Rectal smooth muscle tissue (tissue), 1 donor: ENCODE data around the gene NEURL4.

ENCODE experiments used
- H3K27ac ChIP-seq: one replicate; pipeline ENCODE4 v1.7.0; 2013; ENCODE audit warnings: low read depth, low read length, inconsistent platforms
- H3K27me3 ChIP-seq: one replicate; pipeline ENCODE4 v1.7.0; 2013; ENCODE audit warnings: low read length; ENCODE audit not compliant: control insufficient read depth, insufficient read depth
- H3K36me3 ChIP-seq: one replicate; pipeline ENCODE4 v1.7.0; 2013; ENCODE audit warnings: low read length; ENCODE audit not compliant: control insufficient read depth, insufficient read depth
- H3K4me1 ChIP-seq: one replicate; pipeline ENCODE4 v1.7.0; 2013; ENCODE audit warnings: low read length; ENCODE audit not compliant: control insufficient read depth, insufficient read depth
- H3K4me3 ChIP-seq: one replicate; pipeline ENCODE4 v1.7.0; 2013; ENCODE audit warnings: low read length
- H3K9ac ChIP-seq: one replicate; pipeline ENCODE4 v1.7.0; 2013; ENCODE audit warnings: low read length

NEURL4 gene

GRCh38 chr17:7355573-7355972 lies 26.4 kb upstream of the NEURL4 start:
- Histone ChIP-seq H3K27me3 (no peaks in the 10 kb centered on the region), H3K27ac (peak overlapping the region; percentile 15), H3K9ac (no peak overlapping the region), H3K36me3 (no peaks in the 10 kb centered on the region), H3K4me3 (no peak overlapping the region), H3K4me1 (peaks cover 4% of the 10 kb centered on the region)

GRCh38 chr17:7355053-7355452 lies 25.9 kb upstream of the NEURL4 start, which contains the start of gene TMEM95:
Gene TMEM95 (plus strand): TSS chr17:7355156. CDS start chr17:7355205, 49 bp downstream.
- H3K4me3 ChIP-seq: peak within 1 kb of the TSS; percentile 36
- H3K27ac ChIP-seq: peak within 1 kb of the TSS; percentile 19
- H3K27me3 ChIP-seq: no peaks in the 10 kb centered on the region
- H3K9ac ChIP-seq: no peak within 1 kb of the TSS
- no peaks in the 10 kb centered on the region for H3K36me3 ChIP-seq
- H3K4me1 ChIP-seq: peaks cover 4% of the 10 kb centered on the region

DNA sequence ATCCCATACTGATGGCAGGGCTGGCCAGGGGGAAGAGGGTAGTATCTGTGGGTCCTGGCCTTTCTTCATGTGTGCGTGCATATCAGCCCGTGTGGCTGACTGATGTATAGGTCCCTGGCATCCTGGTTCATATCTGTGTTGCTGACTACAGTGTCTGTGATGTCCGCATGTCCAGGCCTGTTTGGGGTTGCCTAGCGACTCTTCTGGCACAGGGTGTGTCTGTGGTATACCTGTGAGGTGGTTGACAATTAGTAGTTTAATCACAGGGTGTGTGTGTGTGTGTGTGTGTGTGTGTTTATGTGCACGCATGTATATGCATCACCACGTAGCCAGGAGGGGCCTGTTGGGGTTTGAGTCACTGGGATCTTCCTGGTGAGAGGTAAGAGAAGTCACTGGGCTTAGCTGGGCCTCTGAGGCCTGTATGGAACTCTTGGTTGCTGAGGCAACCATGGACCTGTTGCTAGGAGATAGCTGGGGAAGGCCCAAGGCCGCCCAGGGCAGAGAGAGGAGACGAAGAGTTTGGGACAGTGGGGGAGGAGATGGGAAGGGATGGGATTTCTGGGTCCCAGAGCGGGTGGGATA lies 25.2 kb upstream of the NEURL4 start:
- H3K4me3 ChIP-seq: no peak overlapping the region
- H3K27ac ChIP-seq: no peak overlapping the region
- H3K9ac ChIP-seq: no peak overlapping the region

DNA sequence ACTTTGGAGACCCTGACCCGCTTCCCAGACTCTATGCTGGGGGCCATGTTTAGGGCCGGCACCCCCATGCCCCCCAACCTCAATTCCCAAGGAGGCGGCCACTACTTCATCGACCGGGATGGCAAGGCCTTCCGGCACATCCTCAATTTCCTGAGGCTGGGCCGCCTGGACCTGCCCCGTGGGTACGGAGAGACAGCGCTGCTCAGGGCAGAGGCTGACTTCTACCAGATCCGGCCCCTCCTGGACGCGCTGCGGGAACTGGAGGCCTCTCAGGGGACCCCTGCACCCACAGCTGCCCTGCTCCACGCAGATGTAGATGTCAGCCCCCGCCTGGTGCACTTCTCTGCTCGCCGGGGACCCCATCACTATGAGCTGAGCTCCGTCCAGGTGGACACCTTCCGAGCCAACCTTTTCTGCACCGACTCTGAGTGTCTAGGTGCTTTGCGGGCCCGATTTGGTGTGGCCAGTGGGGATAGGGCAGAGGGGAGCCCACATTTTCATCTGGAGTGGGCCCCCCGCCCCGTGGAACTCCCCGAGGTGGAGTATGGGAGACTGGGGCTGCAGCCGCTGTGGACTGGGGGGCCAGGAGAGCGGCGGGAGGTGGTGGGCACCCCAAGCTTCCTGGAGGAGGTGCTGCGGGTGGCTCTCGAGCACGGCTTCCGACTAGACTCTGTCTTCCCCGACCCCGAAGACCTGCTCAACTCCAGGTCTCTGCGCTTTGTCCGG lies 23.9 kb upstream of the NEURL4 start:
- peaks cover 4% of the 10 kb centered on the region for H3K4me1 ChIP-seq
- peak overlapping the region; percentile 98 for H3K27ac ChIP-seq
- H3K36me3 ChIP-seq: no peaks in the 10 kb centered on the region
- no peak overlapping the region for H3K9ac ChIP-seq
- H3K27me3 ChIP-seq: no peaks in the 10 kb centered on the region
- H3K4me3 ChIP-seq: peak overlapping the region; percentile 90

More for the DNA sequence above, 25.2 kb upstream of the NEURL4 start:
- Histone ChIP-seq H3K27me3 (no peaks in the 10 kb centered on the region), H3K4me1 (peaks cover 4% of the 10 kb centered on the region), H3K36me3 (no peaks in the 10 kb centered on the region)

- Histone ChIP-seq H3K4me1 (peaks cover 4% of the 10 kb centered on the region), H3K4me3 (peak overlapping the region; percentile 90), H3K36me3 (no peaks in the 10 kb centered on the region), H3K27me3 (no peaks in the 10 kb centered on the region), H3K27ac (peak overlapping the region; percentile 98), H3K9ac (peak overlapping the region; percentile 24)
Observed at GRCh38 chr17:7352503-7352889, 23.4 kb upstream of the NEURL4 start.

GRCh38 chr17:7351665-7352502 lies 22.7 kb upstream of the NEURL4 start, which contains the start of gene KCTD11:
Gene KCTD11 (plus strand): TSS chr17:7352162.
- H3K4me1 ChIP-seq: peaks cover 4% of the 10 kb centered on the region

DNA sequence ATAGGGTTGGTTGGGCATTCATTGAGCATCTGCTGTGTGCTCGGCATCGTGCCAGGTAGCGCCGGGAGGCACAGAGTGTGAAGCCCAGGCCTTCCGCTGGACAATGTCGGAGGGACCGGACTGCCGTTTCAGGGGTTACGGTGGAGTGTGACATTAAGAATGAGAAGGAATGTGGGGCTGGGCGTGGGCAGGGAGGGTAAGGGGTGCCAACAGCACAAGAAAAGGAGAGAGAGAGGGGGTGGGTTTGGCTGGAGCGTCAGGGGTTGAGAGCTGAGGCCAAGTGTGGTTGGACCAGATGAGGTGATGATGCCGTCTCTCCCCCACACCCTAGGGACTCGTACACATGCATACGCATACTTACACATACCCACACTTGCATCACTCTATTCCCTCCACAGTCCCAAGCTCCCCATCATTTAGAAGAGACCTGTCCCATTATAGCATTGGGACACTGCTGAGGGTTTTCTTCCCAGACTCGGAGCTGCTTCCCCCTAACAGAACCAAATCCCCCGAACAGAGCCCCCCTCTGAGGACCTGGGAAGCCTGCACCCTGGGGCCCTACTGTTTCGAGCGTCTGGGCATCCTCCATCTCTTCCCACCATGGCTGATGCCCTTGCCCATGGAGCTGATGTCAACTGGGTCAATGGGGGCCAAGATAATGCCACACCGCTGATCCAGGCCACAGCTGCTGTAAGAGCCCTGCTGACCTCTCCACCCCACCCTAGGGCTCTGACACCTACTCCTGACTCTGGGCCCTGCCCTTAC lies 19.5 kb upstream of the NEURL4 start:
- no peaks in the 10 kb centered on the region for H3K27me3 ChIP-seq
- H3K4me3 ChIP-seq: no peak overlapping the region
- no peak overlapping the region for H3K9ac ChIP-seq
- H3K4me1 ChIP-seq: peaks cover 4% of the 10 kb centered on the region
- H3K36me3 ChIP-seq: no peaks in the 10 kb centered on the region
- H3K27ac ChIP-seq: no peak overlapping the region

More at GRCh38 chr17:7351665-7352502, 22.7 kb upstream of the NEURL4 start, which contains the start of gene KCTD11:
- no peaks in the 10 kb centered on the region for H3K27me3 ChIP-seq
- peak within 1 kb of the TSS; percentile 98 for H3K27ac ChIP-seq
- H3K36me3 ChIP-seq: no peaks in the 10 kb centered on the region
- peak within 1 kb of the TSS; percentile 90 for H3K4me3 ChIP-seq
- H3K9ac ChIP-seq: peak within 1 kb of the TSS; percentile 91

- H3K4me3 ChIP-seq: no peak overlapping the region
- H3K27ac ChIP-seq: no peak overlapping the region
- no peak overlapping the region for H3K9ac ChIP-seq
- no peaks in the 10 kb centered on the region for H3K36me3 ChIP-seq
- H3K4me1 ChIP-seq: peaks cover 4% of the 10 kb centered on the region
- H3K27me3 ChIP-seq: no peaks in the 10 kb centered on the region
Observed at GRCh38 chr17:7347630-7348477, 18.7 kb upstream of the NEURL4 start.

DNA sequence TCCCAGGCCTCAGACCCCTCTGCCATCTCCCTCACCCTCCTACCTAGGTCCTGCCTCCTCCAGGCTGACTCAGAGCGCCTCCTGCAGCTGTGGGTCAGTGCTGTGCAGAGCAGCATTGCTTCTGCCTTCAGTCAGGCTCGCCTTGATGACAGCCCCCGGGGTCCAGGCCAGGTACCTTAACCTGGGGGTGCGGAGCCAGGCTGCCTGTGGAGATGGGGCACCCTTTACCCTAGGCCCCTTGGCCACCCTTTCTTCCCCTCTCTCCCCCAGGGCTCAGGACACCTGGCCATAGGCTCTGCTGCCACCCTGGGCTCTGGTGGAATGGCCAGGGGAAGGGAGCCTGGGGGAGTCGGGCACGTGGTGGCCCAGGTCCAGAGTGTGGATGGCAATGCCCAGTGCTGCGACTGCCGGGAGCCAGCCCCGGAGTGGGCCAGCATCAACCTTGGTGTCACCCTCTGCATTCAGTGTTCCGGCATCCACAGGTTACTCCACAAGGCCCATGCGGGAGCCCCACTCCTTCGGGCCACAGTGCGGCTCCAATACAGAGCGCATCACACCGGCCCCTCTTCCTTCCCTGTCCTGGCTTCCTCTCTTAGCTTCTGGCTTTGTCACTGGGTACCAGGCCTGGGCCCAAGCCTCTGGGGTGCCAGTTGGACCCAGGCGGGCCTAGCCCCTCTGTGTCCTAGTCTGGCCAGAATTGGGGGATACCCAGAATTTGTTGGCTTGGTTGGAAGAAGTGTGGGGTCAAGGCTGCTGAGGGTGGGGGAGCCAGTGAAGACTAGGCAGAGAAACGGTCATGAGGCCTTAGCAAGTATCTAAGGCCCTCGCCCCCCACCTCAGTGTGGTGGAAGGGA lies 17.9 kb upstream of the NEURL4 start:
- no peak overlapping the region for H3K9ac ChIP-seq
- no peak overlapping the region for H3K27ac ChIP-seq
- no peak overlapping the region for H3K4me3 ChIP-seq
- H3K4me1 ChIP-seq: no peaks in the 10 kb centered on the region
- H3K27me3 ChIP-seq: peaks cover under 1% of the 10 kb centered on the region
- H3K36me3 ChIP-seq: no peaks in the 10 kb centered on the region

DNA sequence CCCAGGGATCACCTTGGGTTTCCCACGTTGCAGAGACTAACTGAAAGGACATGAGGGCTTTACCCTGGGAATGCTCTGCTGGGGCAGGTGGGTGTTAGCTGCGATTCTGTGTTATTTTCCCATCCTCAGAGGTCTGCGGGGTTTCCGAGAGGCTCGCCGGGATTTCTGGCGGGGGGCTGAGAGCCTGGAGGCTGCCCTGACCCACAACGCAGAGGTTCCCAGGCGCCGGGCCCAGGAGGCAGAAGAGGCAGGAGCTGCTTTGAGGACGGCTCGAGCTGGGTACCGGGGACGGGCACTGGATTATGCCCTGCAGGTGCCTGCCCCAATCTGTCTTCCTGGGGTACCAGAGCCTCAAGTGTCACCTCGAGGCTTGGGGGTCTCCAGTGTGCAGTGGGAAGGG lies 14.1 kb upstream of the NEURL4 start:
- H3K27ac ChIP-seq: no peak overlapping the region
- H3K9ac ChIP-seq: no peak overlapping the region
- H3K4me3 ChIP-seq: no peak overlapping the region
- no peaks in the 10 kb centered on the region for H3K36me3 ChIP-seq
- peaks cover 5% of the 10 kb centered on the region for H3K27me3 ChIP-seq
- no peaks in the 10 kb centered on the region for H3K4me1 ChIP-seq
